DOHH2 (cell line): ENCODE results near the gene EHHADH.
"Not testable (repeated sequence)": the region's sequence is repeated elsewhere in the genome, so short reads cannot be mapped to it uniquely, and the experiment has no call there.

Experiments used
- EZH2phosphoT487 ChIP-seq: fragments of 200-600 bp; sonication (generic); IDR thresholded peaks from 2 replicates; pipeline ENCODE4 v1.6.1; 2017; ENCODE audit warnings: borderline replicate concordance, mild to moderate bottlenecking, antibody characterized with exemption, low read length, moderate library complexity, mixed read lengths
- TF ChIP-seq, protein P1 (sequence below): fragments of 200-600 bp; sonication (generic); IDR thresholded peaks from one replicate; pipeline ENCODE4 v1.5.1; 2014; ENCODE audit warnings: antibody characterized with exemption, mild to moderate bottlenecking, low read depth, low read length; ENCODE audit not compliant: poor library complexity, severe bottlenecking

DNA sequence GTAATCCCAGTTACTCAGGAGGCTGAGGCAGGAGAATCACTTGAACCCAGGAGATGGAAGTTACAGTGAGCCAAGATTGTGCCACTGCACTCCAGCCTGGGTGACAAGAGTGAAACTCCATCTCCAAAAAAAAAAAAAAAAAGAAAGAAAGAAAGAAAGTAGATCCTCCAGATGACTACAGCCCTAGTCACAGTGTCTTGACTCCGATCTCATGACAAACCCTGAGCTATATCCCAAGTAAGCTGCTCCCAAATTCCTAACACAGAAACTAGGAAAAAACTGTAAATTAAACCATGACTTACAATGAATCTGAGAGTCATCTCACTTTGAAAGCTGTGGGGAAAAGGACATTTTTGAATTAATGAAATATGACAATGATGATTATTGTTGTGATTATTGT lies 27.3 kb downstream of the EHHADH start:
- TF ChIP-seq, protein P1, sequence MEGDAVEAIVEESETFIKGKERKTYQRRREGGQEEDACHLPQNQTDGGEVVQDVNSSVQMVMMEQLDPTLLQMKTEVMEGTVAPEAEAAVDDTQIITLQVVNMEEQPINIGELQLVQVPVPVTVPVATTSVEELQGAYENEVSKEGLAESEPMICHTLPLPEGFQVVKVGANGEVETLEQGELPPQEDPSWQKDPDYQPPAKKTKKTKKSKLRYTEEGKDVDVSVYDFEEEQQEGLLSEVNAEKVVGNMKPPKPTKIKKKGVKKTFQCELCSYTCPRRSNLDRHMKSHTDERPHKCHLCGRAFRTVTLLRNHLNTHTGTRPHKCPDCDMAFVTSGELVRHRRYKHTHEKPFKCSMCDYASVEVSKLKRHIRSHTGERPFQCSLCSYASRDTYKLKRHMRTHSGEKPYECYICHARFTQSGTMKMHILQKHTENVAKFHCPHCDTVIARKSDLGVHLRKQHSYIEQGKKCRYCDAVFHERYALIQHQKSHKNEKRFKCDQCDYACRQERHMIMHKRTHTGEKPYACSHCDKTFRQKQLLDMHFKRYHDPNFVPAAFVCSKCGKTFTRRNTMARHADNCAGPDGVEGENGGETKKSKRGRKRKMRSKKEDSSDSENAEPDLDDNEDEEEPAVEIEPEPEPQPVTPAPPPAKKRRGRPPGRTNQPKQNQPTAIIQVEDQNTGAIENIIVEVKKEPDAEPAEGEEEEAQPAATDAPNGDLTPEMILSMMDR, result not testable (repeated sequence)
- not testable (repeated sequence) for TF ChIP-seq EZH2phosphoT487
